Mucosa of rectum (tissue), 2 donors: ENCODE results near the gene DCLK1.
"Not testable (repeated sequence)": the region's sequence is repeated elsewhere in the genome, so short reads cannot be mapped to it uniquely, and the experiment has no call there.

ENCODE experiments used
- H3K27ac ChIP-seq, 2 donors: one replicate each; pipeline ENCODE4 v1.7.0; 2013; ENCODE audit warnings: inconsistent platforms in 2 of 2, low read depth in 2 of 2, low read length in 2 of 2
- H3K27me3 ChIP-seq, 2 donors: one replicate each; pipeline ENCODE4 v1.7.0; 2013; ENCODE audit warnings: low read length in 2 of 2; ENCODE audit not compliant: control insufficient read depth in 2 of 2, insufficient read depth in 2 of 2
- H3K36me3 ChIP-seq, 2 donors: one replicate each; pipeline ENCODE4 v1.7.0; 2013; ENCODE audit warnings: low read length in 2 of 2; ENCODE audit not compliant: control insufficient read depth in 2 of 2, insufficient read depth in 2 of 2
- H3K4me1 ChIP-seq, 2 donors: one replicate each; pipeline ENCODE4 v1.7.0; 2013; ENCODE audit warnings: low read length in 2 of 2, mild to moderate bottlenecking in 1 of 2; ENCODE audit not compliant: control insufficient read depth in 2 of 2, insufficient read depth in 2 of 2
- H3K4me3 ChIP-seq, 2 donors: one replicate each; pipeline ENCODE4 v1.7.0; 2013; ENCODE audit warnings: low read length in 2 of 2
- H3K9ac ChIP-seq, 2 donors: one replicate each; pipeline ENCODE4 v1.7.0; 2013; ENCODE audit warnings: low read length in 2 of 2, low read depth in 1 of 2, mild to moderate bottlenecking in 1 of 2
- H3K9me3 ChIP-seq, 2 donors: one replicate each; pipeline ENCODE4 v1.7.0; 2013; ENCODE audit warnings: low read length in 2 of 2; ENCODE audit not compliant: control insufficient read depth in 2 of 2
- donor health status: healthy.
- donor health status: Normal muscosa, but diverticular disease.

Gene DCLK1

GRCh38 chr13:36108954-36109353 is 22.2 kb downstream of the DCLK1 start:
- H3K9me3 ChIP-seq = no peaks in the 10 kb centered on the region
- H3K27ac ChIP-seq = no peak overlapping the region
- H3K27me3 ChIP-seq = no peaks in the 10 kb centered on the region
- no peaks in the 10 kb centered on the region for H3K4me1 ChIP-seq
- no peak overlapping the region for H3K4me3 ChIP-seq
- no peak overlapping the region for H3K9ac ChIP-seq
- no peaks in the 10 kb centered on the region for H3K36me3 ChIP-seq

- H3K4me3 ChIP-seq = no peak overlapping the region
- H3K27me3 ChIP-seq = no peaks in the 10 kb centered on the region
- H3K9ac ChIP-seq = no peak overlapping the region
- no peaks in the 10 kb centered on the region for H3K4me1 ChIP-seq
- H3K9me3 ChIP-seq = no peaks in the 10 kb centered on the region
- no peak overlapping the region for H3K27ac ChIP-seq
- H3K36me3 ChIP-seq = no peaks in the 10 kb centered on the region
These were observed 22.8 kb downstream of the DCLK1 start for GRCh38 chr13:36108342-36108741.

- no peak overlapping the region for H3K27ac ChIP-seq
- H3K4me1 ChIP-seq = no peaks in the 10 kb centered on the region
- no peaks in the 10 kb centered on the region for H3K36me3 ChIP-seq
- H3K4me3 ChIP-seq = no peak overlapping the region
- H3K27me3 ChIP-seq = no peaks in the 10 kb centered on the region
- H3K9ac ChIP-seq = no peak overlapping the region
- H3K9me3 ChIP-seq = no peaks in the 10 kb centered on the region
These were observed 23.7 kb downstream of the DCLK1 start for GRCh38 chr13:36107521-36107920.

- Histone ChIP-seq H3K36me3 (no peaks in the 10 kb centered on the region), H3K27ac (no peak overlapping the region), H3K9ac (no peak overlapping the region), H3K27me3 (no peaks in the 10 kb centered on the region), H3K9me3 (no peaks in the 10 kb centered on the region), H3K4me1 (no peaks in the 10 kb centered on the region), H3K4me3 (no peak overlapping the region)
These were observed 25.5 kb downstream of the DCLK1 start for GRCh38 chr13:36105726-36106125.

GRCh38 chr13:36102721-36103120 is 28.5 kb downstream of the DCLK1 start:
- Histone ChIP-seq H3K9ac (no peak overlapping the region), H3K9me3 (no peaks in the 10 kb centered on the region), H3K4me3 (no peak overlapping the region), H3K27me3 (no peaks in the 10 kb centered on the region), H3K36me3 (no peaks in the 10 kb centered on the region), H3K27ac (no peak overlapping the region), H3K4me1 (no peaks in the 10 kb centered on the region)

- not testable (repeated sequence) for H3K9me3 ChIP-seq, H3K4me1 ChIP-seq, H3K27ac ChIP-seq, H3K36me3 ChIP-seq, H3K9ac ChIP-seq, H3K27me3 ChIP-seq, H3K4me3 ChIP-seq
These were observed 29.3 kb downstream of the DCLK1 start for GRCh38 chr13:36101907-36102306.

- Histone ChIP-seq H3K36me3 (no peaks in the 10 kb centered on the region), H3K4me1 (no peaks in the 10 kb centered on the region), H3K27me3 (no peaks in the 10 kb centered on the region), H3K9me3 (no peaks in the 10 kb centered on the region), H3K27ac (no peak overlapping the region), H3K4me3 (no peak overlapping the region), H3K9ac (no peak overlapping the region)
These were observed 30.0 kb downstream of the DCLK1 start for GRCh38 chr13:36101157-36101556.

GRCh38 chr13:36098080-36098479 is 33.1 kb downstream of the DCLK1 start:
- H3K36me3 ChIP-seq = no peaks in the 10 kb centered on the region
- H3K27ac ChIP-seq = no peak overlapping the region
- H3K9ac ChIP-seq = no peak overlapping the region
- no peaks in the 10 kb centered on the region for H3K4me1 ChIP-seq
- no peak overlapping the region for H3K4me3 ChIP-seq
- no peaks in the 10 kb centered on the region for H3K9me3 ChIP-seq
- no peaks in the 10 kb centered on the region for H3K27me3 ChIP-seq

GRCh38 chr13:36096461-36097416 is 34.4 kb downstream of the DCLK1 start:
- Histone ChIP-seq H3K4me3 (no peak overlapping the region), H3K27ac (no peak overlapping the region)

GRCh38 chr13:36094478-36094877 is 36.7 kb downstream of the DCLK1 start:
- Histone ChIP-seq H3K9ac (no peak overlapping the region), H3K4me1 (no peaks in the 10 kb centered on the region), H3K27me3 (no peaks in the 10 kb centered on the region), H3K27ac (no peak overlapping the region), H3K9me3 (no peaks in the 10 kb centered on the region), H3K36me3 (no peaks in the 10 kb centered on the region), H3K4me3 (no peak overlapping the region)

More at GRCh38 chr13:36096461-36097416, 34.4 kb downstream of the DCLK1 start:
- Histone ChIP-seq H3K4me1 (no peaks in the 10 kb centered on the region), H3K9me3 (no peaks in the 10 kb centered on the region), H3K9ac (no peak overlapping the region), H3K36me3 (no peaks in the 10 kb centered on the region), H3K27me3 (no peaks in the 10 kb centered on the region)
